ENCODE data around the gene TICAM2.

- no peak for TF ChIP-seq CTCF (IDR thresholded peaks at IDR 0.05 in 4 of 5, conservative IDR thresholded peaks at IDR 0.05 in 1 of 5)
- TF ChIP-seq POLR2A (IDR thresholded peaks at IDR 0.05) = no peak
These were observed 22.7 kb upstream of the TICAM2 start for GRCh38 chr5:115624994-115625393.

Data from gastrocnemius medialis (tissue), 4 donors.